Measurements from ENCODE around the gene SARDH.
A peak's percentile ranks its signal among the peaks of the same experiment; 100 is the strongest.

SARDH gene

DNA sequence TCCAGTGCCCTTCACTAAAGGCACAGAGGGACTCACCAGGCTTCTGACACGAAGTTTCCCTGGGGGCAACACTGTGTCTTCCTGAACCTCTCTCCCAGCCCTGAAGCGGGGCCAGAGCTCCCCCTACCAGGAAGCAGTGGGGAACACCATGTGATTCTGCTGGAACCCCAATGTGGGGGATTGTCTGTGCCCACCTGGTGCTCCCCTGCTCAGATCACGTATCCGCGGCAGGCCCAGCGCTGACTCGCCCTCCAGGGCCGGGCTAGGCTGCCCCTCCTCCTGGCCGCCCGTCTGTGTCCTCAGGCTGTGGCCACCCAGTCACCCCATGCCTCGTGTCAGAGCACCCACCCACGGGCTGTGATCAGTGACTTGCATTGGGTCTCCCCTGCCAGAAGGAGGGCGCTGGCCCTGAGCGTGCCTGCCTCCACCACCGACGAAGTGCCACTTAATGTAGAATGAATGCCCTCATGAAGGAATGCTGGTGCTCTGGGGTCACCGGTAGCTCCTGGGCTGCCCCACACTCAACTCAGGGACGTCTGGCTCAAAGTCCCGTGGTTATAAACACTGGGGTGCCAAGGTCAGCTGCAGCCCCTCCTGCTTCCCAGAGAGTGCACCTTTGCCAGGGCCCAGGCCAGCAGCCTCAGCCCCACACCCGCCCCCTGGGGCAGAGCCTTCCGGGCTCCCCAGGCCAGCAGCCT, 22.1 kb downstream of the SARDH start:
- H3K4me2 ChIP-seq = no peak overlapping the region
- H3K27ac ChIP-seq = no peak overlapping the region
- no peak overlapping the region for H3K4me3 ChIP-seq (IDR thresholded peaks at IDR 0.05; ENCODE audit: insufficient read depth, low read depth, low read length)

DNA sequence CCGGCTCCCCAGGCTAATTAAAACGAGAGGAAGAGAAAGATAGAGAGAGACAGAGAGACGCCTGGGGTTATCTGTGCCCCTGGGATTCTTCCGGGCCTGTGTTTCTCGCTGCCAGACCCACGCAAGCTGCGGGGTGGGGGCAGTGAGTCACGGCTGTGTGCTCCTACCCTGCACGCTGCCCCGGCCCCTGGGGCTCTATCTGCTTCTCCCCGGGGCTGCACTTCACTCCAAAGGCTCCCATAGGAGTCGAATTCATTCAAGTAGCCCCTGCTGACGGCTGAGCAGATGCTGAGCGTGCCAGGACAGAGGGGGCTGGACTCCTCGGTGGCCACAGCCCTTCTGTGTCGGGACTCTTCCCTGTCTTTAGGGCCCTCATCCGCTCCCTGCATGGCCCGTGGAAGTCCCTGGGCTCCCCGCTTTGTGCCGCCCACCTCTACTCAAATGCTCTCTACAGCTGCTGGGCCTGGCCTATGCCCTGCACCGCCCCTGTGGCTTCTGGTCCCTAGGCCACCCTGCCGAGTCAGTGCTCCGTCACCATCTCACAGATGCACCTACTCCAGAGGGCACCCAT, 22.8 kb downstream of the SARDH start:
- Histone ChIP-seq H3K36me3 (ENCODE audit: insufficient read depth) (no peaks in the 10 kb centered on the region), H3K9ac (no peak overlapping the region), H3K4me2 (no peak overlapping the region), H3K4me3 (IDR thresholded peaks at IDR 0.05; ENCODE audit: insufficient read depth, low read depth, low read length) (no peak overlapping the region), H4K20me1 (ENCODE audit: insufficient read depth) (no peaks in the 10 kb centered on the region), H3K27me3 (ENCODE audit: insufficient read depth, low read depth) (peaks cover 53% of the 10 kb centered on the region), H3K27ac (no peak overlapping the region), H3K79me2 (ENCODE audit: insufficient read depth, low read depth) (no peaks in the 10 kb centered on the region), H3K4me1 (ENCODE audit: low read depth, poor library complexity, severe bottlenecking) (no peaks in the 10 kb centered on the region), H2AFZ (ENCODE audit: low read depth) (no peak overlapping the region)
- TF ChIP-seq, protein P1, sequence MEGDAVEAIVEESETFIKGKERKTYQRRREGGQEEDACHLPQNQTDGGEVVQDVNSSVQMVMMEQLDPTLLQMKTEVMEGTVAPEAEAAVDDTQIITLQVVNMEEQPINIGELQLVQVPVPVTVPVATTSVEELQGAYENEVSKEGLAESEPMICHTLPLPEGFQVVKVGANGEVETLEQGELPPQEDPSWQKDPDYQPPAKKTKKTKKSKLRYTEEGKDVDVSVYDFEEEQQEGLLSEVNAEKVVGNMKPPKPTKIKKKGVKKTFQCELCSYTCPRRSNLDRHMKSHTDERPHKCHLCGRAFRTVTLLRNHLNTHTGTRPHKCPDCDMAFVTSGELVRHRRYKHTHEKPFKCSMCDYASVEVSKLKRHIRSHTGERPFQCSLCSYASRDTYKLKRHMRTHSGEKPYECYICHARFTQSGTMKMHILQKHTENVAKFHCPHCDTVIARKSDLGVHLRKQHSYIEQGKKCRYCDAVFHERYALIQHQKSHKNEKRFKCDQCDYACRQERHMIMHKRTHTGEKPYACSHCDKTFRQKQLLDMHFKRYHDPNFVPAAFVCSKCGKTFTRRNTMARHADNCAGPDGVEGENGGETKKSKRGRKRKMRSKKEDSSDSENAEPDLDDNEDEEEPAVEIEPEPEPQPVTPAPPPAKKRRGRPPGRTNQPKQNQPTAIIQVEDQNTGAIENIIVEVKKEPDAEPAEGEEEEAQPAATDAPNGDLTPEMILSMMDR (conservative IDR thresholded peaks at IDR 0.05; ENCODE audit: low read depth, low read length) = no peak

More for the DNA sequence above, 22.1 kb downstream of the SARDH start:
- Histone ChIP-seq H3K9ac (no peak overlapping the region), H3K4me1 (ENCODE audit: low read depth, poor library complexity, severe bottlenecking) (no peaks in the 10 kb centered on the region), H3K27me3 (ENCODE audit: insufficient read depth, low read depth) (peaks cover 53% of the 10 kb centered on the region), H4K20me1 (ENCODE audit: insufficient read depth) (no peaks in the 10 kb centered on the region), H3K36me3 (ENCODE audit: insufficient read depth) (no peaks in the 10 kb centered on the region), H2AFZ (ENCODE audit: low read depth) (no peak overlapping the region), H3K79me2 (ENCODE audit: insufficient read depth, low read depth) (no peaks in the 10 kb centered on the region)
- TF ChIP-seq, protein P1 (conservative IDR thresholded peaks at IDR 0.05; ENCODE audit: low read depth, low read length) = peak; percentile 39; the same call in 1 of the 2 replicates

DNA sequence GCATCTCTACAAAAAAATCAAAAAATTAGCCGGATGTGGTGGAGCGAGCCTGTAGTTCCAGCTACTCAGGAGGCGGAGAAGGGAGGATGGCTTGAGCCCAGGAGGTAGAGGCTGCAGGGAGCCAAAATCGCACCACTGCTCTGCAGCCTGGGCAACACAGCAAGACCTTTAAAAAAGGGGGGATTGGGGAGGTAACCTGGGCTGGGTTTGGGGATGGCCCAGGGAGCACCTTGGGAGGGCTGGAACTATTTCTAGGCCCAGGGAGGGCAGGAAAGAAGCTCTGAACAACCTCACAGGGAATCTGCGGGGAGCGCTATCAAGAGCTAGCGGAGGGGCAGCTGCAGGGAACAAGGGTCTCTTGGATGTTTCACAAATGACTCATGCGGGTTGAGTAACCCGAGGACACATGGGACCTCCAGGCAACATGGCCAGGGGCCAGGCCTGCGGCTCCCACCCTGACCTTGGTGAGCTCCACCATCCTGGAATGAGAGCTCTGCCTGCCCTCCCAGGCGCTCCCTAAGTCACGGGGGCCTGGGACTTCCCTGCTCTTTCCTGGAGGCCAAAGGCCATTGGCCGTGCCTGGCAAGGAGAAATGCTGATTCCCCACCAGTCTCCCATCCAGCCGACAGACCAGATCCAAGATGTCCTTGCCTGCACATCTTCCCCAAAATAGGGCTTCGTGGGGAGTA, 23.4 kb downstream of the SARDH start:
- no peak overlapping the region for H3K4me2 ChIP-seq

DNA sequence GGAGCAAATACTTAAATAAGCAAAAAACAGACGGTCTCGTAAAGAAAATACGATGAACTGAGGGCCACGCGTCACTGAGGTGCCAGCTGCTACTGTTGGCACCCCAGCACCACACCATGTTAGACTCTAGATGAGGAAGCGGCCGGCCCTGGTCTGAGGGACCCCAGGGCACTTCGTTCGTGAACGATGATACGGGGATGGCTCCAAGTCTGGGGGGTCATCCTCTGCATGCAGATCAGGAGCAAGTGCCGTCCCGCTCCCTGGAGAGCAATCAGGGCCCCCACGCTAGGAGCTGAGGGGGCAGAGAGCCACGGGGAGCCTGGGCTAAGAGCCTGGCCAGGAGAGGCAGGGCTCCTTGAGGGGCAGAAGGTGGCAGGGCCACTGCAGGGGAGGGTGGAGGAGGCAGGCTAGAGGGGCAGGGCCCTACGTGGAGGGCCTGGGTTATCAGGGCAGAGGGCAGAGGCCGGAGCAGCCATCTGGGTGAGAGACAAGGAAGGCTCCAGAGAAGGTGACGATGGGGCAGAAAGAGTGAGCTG, 24.1 kb downstream of the SARDH start:
- TF ChIP-seq, protein P1 (conservative IDR thresholded peaks at IDR 0.05; ENCODE audit: low read depth, low read length) = no peak
- Histone ChIP-seq H2AFZ (ENCODE audit: low read depth) (no peak overlapping the region), H3K4me3 (IDR thresholded peaks at IDR 0.05; ENCODE audit: insufficient read depth, low read depth, low read length) (no peak overlapping the region), H3K4me2 (no peak overlapping the region), H3K27me3 (ENCODE audit: insufficient read depth, low read depth) (peaks cover 63% of the 10 kb centered on the region), H3K27ac (no peak overlapping the region), H4K20me1 (ENCODE audit: insufficient read depth) (no peaks in the 10 kb centered on the region), H3K79me2 (ENCODE audit: insufficient read depth, low read depth) (no peaks in the 10 kb centered on the region), H3K4me1 (ENCODE audit: low read depth, poor library complexity, severe bottlenecking) (no peaks in the 10 kb centered on the region), H3K9ac (no peak overlapping the region), H3K36me3 (ENCODE audit: insufficient read depth) (no peaks in the 10 kb centered on the region)

More for the DNA sequence above, 23.4 kb downstream of the SARDH start:
- Histone ChIP-seq H3K9ac (no peak overlapping the region), H3K27me3 (ENCODE audit: insufficient read depth, low read depth) (peaks cover 58% of the 10 kb centered on the region), H3K36me3 (ENCODE audit: insufficient read depth) (no peaks in the 10 kb centered on the region), H3K27ac (no peak overlapping the region), H2AFZ (ENCODE audit: low read depth) (no peak overlapping the region), H3K4me3 (IDR thresholded peaks at IDR 0.05; ENCODE audit: insufficient read depth, low read depth, low read length) (no peak overlapping the region), H3K79me2 (ENCODE audit: insufficient read depth, low read depth) (no peaks in the 10 kb centered on the region), H3K4me1 (ENCODE audit: low read depth, poor library complexity, severe bottlenecking) (no peaks in the 10 kb centered on the region), H4K20me1 (ENCODE audit: insufficient read depth) (no peaks in the 10 kb centered on the region)
- TF ChIP-seq, protein P1 (conservative IDR thresholded peaks at IDR 0.05; ENCODE audit: low read depth, low read length) = no peak

All from KMS-11 (cell line).